H9 (cell line): ENCODE results near the gene TBX15. TPM values are rescaled to one million over a fixed set of nuclear protein-coding genes. Genes with fewer than 3 reads are reported as not detected.

Experiments
- DNase-seq: peaks from one replicate; pipeline ENCODE4 v3.0.0-alpha.2; 2017
- H2AFZ ChIP-seq: one replicate; pipeline ENCODE4 v1.6.1; 2013; ENCODE audit warnings: mild to moderate bottlenecking, low read length, control low read depth, moderate library complexity
- H2AK5ac ChIP-seq: 2 replicates; pipeline ENCODE4 v1.6.1; 2013; ENCODE audit warnings: low read length, control low read depth, mixed read lengths; ENCODE audit not compliant: insufficient read length
- H2BK120ac ChIP-seq: one replicate; pipeline ENCODE4 v1.6.1; 2013; ENCODE audit warnings: low read depth, mild to moderate bottlenecking, low read length, control low read depth, inconsistent platforms; ENCODE audit not compliant: poor library complexity, severe bottlenecking
- H2BK12ac ChIP-seq: 2 replicates; pipeline ENCODE4 v1.6.1; 2013; ENCODE audit warnings: low read length, control low read depth, mixed read lengths, low read depth; ENCODE audit not compliant: insufficient read length
- H2BK15ac ChIP-seq: 2 replicates; pipeline ENCODE4 v1.6.1; 2013; ENCODE audit warnings: low read depth, low read length, control low read depth
- H2BK20ac ChIP-seq: one replicate; pipeline ENCODE4 v1.6.1; 2013; ENCODE audit warnings: low read depth, mild to moderate bottlenecking, low read length, control low read depth, inconsistent platforms; ENCODE audit not compliant: poor library complexity, severe bottlenecking
- H2BK5ac ChIP-seq: 2 replicates; pipeline ENCODE4 v1.6.1; 2013; ENCODE audit warnings: low read length, control low read depth, mixed read lengths; ENCODE audit not compliant: insufficient read length
- H3K14ac ChIP-seq: 2 replicates; pipeline ENCODE4 v1.6.1; 2013; ENCODE audit warnings: low read length, control low read depth; ENCODE audit not compliant: insufficient read depth
- H3K18ac ChIP-seq: 2 replicates; pipeline ENCODE4 v1.6.1; 2013; ENCODE audit warnings: low read depth, mild to moderate bottlenecking, mixed read lengths, low read length, control low read depth; ENCODE audit not compliant: insufficient read length
- H3K23ac ChIP-seq: 2 replicates; pipeline ENCODE4 v1.6.1; 2013; ENCODE audit warnings: low read length, control low read depth, mixed read lengths, low read depth; ENCODE audit not compliant: insufficient read length
- H3K23me2 ChIP-seq: 2 replicates; pipeline ENCODE4 v1.6.1; 2013; ENCODE audit warnings: low read depth, mild to moderate bottlenecking, mixed read lengths, low read length, control low read depth; ENCODE audit not compliant: insufficient read length, poor library complexity, severe bottlenecking
- H3K27ac ChIP-seq: 2 replicates; pipeline ENCODE4 v1.5.1; 2013; ENCODE audit warnings: low read length, control low read depth, mixed read lengths, low read depth; ENCODE audit not compliant: insufficient read length
- H3K27me3 ChIP-seq: 2 replicates; pipeline ENCODE4 v1.6.1; 2013; ENCODE audit warnings: low read length, control low read depth, inconsistent platforms; ENCODE audit not compliant: insufficient read depth
- H3K4ac ChIP-seq: 2 replicates; pipeline ENCODE4 v1.6.1; 2013; ENCODE audit warnings: low read depth, mild to moderate bottlenecking, control low read depth, inconsistent platforms, low read length, moderate library complexity
- H3K4me1 ChIP-seq: 2 replicates; pipeline ENCODE4 v1.6.1; 2013; ENCODE audit warnings: low read length, control low read depth, inconsistent platforms; ENCODE audit not compliant: insufficient read depth
- H3K4me2 ChIP-seq: 2 replicates; pipeline ENCODE4 v1.6.1; 2013; ENCODE audit warnings: low read length, control low read depth, mixed read lengths; ENCODE audit not compliant: insufficient read length, insufficient read depth
- H3K56ac ChIP-seq: 2 replicates; pipeline ENCODE4 v1.6.1; 2013; ENCODE audit warnings: low read depth, mild to moderate bottlenecking, mixed read lengths, low read length, control low read depth; ENCODE audit not compliant: insufficient read length
- H3K79me1 ChIP-seq: 2 replicates; pipeline ENCODE4 v1.6.1; 2013; ENCODE audit warnings: low read depth, mild to moderate bottlenecking, moderate library complexity, low read length, control low read depth, inconsistent platforms; ENCODE audit not compliant: insufficient read depth, poor library complexity, severe bottlenecking
- H3K79me2 ChIP-seq: 2 replicates; pipeline ENCODE4 v1.6.1; 2013; ENCODE audit warnings: low read length, control low read depth, inconsistent platforms; ENCODE audit not compliant: insufficient read depth
- H3K9ac ChIP-seq: 2 replicates; pipeline ENCODE4 v1.6.1; 2013; ENCODE audit warnings: low read length, control low read depth, mixed read lengths; ENCODE audit not compliant: insufficient read length; ENCODE audit errors: extremely low read depth
- H3K9me3 ChIP-seq: one replicate; pipeline ENCODE4 v1.6.1; 2013; ENCODE audit warnings: low read depth, low read length, inconsistent platforms; ENCODE audit not compliant: control insufficient read depth
- H3T11ph ChIP-seq: one replicate; pipeline ENCODE4 v1.6.1; 2013; ENCODE audit warnings: mild to moderate bottlenecking, low read length, control low read depth, inconsistent platforms
- H4K20me1 ChIP-seq: one replicate; pipeline ENCODE4 v1.6.1; 2013; ENCODE audit not compliant: control insufficient read depth, insufficient read length, insufficient read depth
- H4K5ac ChIP-seq: 2 replicates; pipeline ENCODE4 v1.6.1; 2013; ENCODE audit warnings: low read depth, mild to moderate bottlenecking, mixed read lengths, low read length, control low read depth; ENCODE audit not compliant: insufficient read length
- H4K8ac ChIP-seq: replicated peaks from 2 replicates; pipeline ENCODE4 v1.6.1; 2013; ENCODE audit warnings: low read length, control low read depth, mixed read lengths, low read depth; ENCODE audit not compliant: insufficient read length
- H4K91ac ChIP-seq: 2 replicates; pipeline ENCODE4 v1.6.1; 2013; ENCODE audit warnings: low read depth, mild to moderate bottlenecking, moderate library complexity, mixed read lengths, low read length, control low read depth; ENCODE audit not compliant: insufficient read length
- H3K27ac Mint-ChIP-seq, 3 experiments: 2 replicates in 2 of 3; 3 replicates in 1 of 3; pipeline ENCODE4 v1.8.0; 2020 to 2021; ENCODE audit warnings: mixed read lengths in 3 of 3, mild to moderate bottlenecking in 1 of 3, moderate library complexity in 1 of 3
- H3K27me3 Mint-ChIP-seq: 2 replicates; pipeline ENCODE4 v1.8.0; 2021; ENCODE audit warnings: low read depth, mild to moderate bottlenecking, moderate library complexity, mixed read lengths
- H3K36me3 Mint-ChIP-seq, 3 experiments: 2 replicates in 2 of 3; 3 replicates in 1 of 3; pipeline ENCODE4 v1.8.0; 2020 to 2021; ENCODE audit warnings: low read depth in 3 of 3, mixed read lengths in 3 of 3; ENCODE audit not compliant: insufficient read depth in 1 of 3
- H3K4me1 Mint-ChIP-seq, 2 experiments: 2 replicates each; pipeline ENCODE4 v1.8.0; 2020; ENCODE audit warnings: mixed read lengths in 2 of 2
- H3K4me3 Mint-ChIP-seq, 2 experiments: 2 replicates in 1 of 2; 3 replicates in 1 of 2; pipeline ENCODE4 v1.8.0; 2020 to 2021; ENCODE audit warnings: mild to moderate bottlenecking in 2 of 2, mixed read lengths in 2 of 2, moderate library complexity in 1 of 2
- H3K9me3 Mint-ChIP-seq, 2 experiments: 2 replicates in 1 of 2; 3 replicates in 1 of 2; pipeline ENCODE4 v1.8.0; 2020; ENCODE audit warnings: mild to moderate bottlenecking in 2 of 2, mixed read lengths in 2 of 2, moderate library complexity in 1 of 2
- CTCF ChIP-seq: fragments of 200-600 bp; sonication (generic); conservative IDR thresholded peaks from 3 replicates; pipeline ENCODE4 v1.8.0; 2021; ENCODE audit warnings: antibody characterized with exemption, mild to moderate bottlenecking
- WGBS: extraction: QIAGEN DNeasy Blood & Tissue Kit; methylation state at CpG from one replicate; pipeline ENCODE4 v1.1.7; 2013; ENCODE audit warnings: missing lambda C conversion rate, low lambda C conversion rate, mixed read lengths; ENCODE audit not compliant: insufficient read length; ENCODE audit errors: extremely low coverage; 5-methylcytosine and 5-hydroxymethylcytosine counted together
- total RNA-seq: library from RNA; stranded (reverse); gene quantifications from 2 replicates; pipeline ENCODE4 v1.2.1, GENCODE V29; 2021

Gene TBX15
- total RNA-seq, 1 experiment from 2014 or later = 0.07 TPM

DNA sequence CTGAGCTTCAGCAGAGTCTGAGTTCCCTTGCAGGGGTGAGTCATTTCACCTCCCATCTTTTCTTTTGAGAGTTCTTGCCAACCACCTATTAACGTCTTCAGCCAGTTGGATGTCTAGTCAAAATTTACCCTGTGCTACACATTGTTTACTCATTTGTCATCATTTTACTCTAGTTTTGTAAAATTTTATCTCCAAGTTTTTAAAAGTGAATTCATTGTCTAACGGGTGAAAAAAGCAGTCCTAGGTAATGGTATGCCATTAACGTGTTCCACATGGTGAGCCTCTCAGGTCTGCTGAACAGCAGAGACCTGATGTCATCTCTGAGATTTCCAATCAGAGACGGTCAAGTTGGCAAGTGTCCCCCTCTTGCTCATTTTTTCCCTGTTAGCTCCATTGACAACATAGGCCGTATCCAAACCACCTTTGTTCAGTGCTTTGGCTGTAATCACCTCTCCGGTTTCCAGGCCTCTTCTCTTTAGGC is 85.4 kb downstream of the TBX15 start:
- no peaks in the 10 kb centered on the region; the same call in none of the 2 replicates for H3K27me3 Mint-ChIP-seq
- H2AK5ac ChIP-seq = no peak overlapping the region
- no peak overlapping the region for H3K56ac ChIP-seq
- no peak overlapping the region for H2BK120ac ChIP-seq
- H3K23me2 ChIP-seq = no peaks in the 10 kb centered on the region
- H3K18ac ChIP-seq = no peak overlapping the region
- no peak overlapping the region for H3K9ac ChIP-seq
- no peak overlapping the region for H4K5ac ChIP-seq
- H3K79me2 ChIP-seq = no peaks in the 10 kb centered on the region
- H2BK12ac ChIP-seq = no peak overlapping the region
- H3K4ac ChIP-seq = no peak overlapping the region
- no peak overlapping the region for H2BK5ac ChIP-seq
- H3K79me1 ChIP-seq = no peaks in the 10 kb centered on the region
- no peaks in the 10 kb centered on the region for H3K4me1 Mint-ChIP-seq
- H3K27ac Mint-ChIP-seq = no peak overlapping the region
- no peak overlapping the region for H2BK15ac ChIP-seq
- no peak overlapping the region for H2AFZ ChIP-seq
- H3K4me1 ChIP-seq = no peaks in the 10 kb centered on the region
- H3K9me3 ChIP-seq = no peaks in the 10 kb centered on the region
- no peak overlapping the region for H4K91ac ChIP-seq
- no peak for TF ChIP-seq CTCF
- H3T11ph ChIP-seq = no peak overlapping the region
- no peak overlapping the region for H4K8ac ChIP-seq
- no CpG with 5 or more reads among the region's 6 CpGs for WGBS
- H3K36me3 Mint-ChIP-seq = no peaks in the 10 kb centered on the region
- H4K20me1 ChIP-seq = no peaks in the 10 kb centered on the region
- no peak overlapping the region for H3K4me2 ChIP-seq
- no peak overlapping the region for H3K27ac ChIP-seq
- no peak overlapping the region for H2BK20ac ChIP-seq
- DNase-seq = no peak
- no peak overlapping the region for H3K14ac ChIP-seq
- H3K9me3 Mint-ChIP-seq = no peaks in the 10 kb centered on the region; a peak in 1 of 5 replicates
- H3K4me3 Mint-ChIP-seq = no peak overlapping the region
- H3K27me3 ChIP-seq = no peaks in the 10 kb centered on the region
- H3K23ac ChIP-seq = no peak overlapping the region
